H9 (cell line): ENCODE measurements around the gene SLC4A3. TPM values are rescaled to one million over a fixed set of nuclear protein-coding genes. Genes with fewer than 3 reads are reported as not detected.

Experiments
- DNase-seq: peaks from one replicate; pipeline ENCODE4 v3.0.0-alpha.2; 2017
- H2AFZ ChIP-seq: one replicate; pipeline ENCODE4 v1.6.1; 2013; ENCODE audit warnings: mild to moderate bottlenecking, low read length, control low read depth, moderate library complexity
- H2AK5ac ChIP-seq: 2 replicates; pipeline ENCODE4 v1.6.1; 2013; ENCODE audit warnings: low read length, control low read depth, mixed read lengths; ENCODE audit not compliant: insufficient read length
- H2BK120ac ChIP-seq: one replicate; pipeline ENCODE4 v1.6.1; 2013; ENCODE audit warnings: low read depth, mild to moderate bottlenecking, low read length, control low read depth, inconsistent platforms; ENCODE audit not compliant: poor library complexity, severe bottlenecking
- H2BK12ac ChIP-seq: 2 replicates; pipeline ENCODE4 v1.6.1; 2013; ENCODE audit warnings: low read length, control low read depth, mixed read lengths, low read depth; ENCODE audit not compliant: insufficient read length
- H2BK15ac ChIP-seq: 2 replicates; pipeline ENCODE4 v1.6.1; 2013; ENCODE audit warnings: low read depth, low read length, control low read depth
- H2BK20ac ChIP-seq: one replicate; pipeline ENCODE4 v1.6.1; 2013; ENCODE audit warnings: low read depth, mild to moderate bottlenecking, low read length, control low read depth, inconsistent platforms; ENCODE audit not compliant: poor library complexity, severe bottlenecking
- H2BK5ac ChIP-seq: 2 replicates; pipeline ENCODE4 v1.6.1; 2013; ENCODE audit warnings: low read length, control low read depth, mixed read lengths; ENCODE audit not compliant: insufficient read length
- H3K14ac ChIP-seq: 2 replicates; pipeline ENCODE4 v1.6.1; 2013; ENCODE audit warnings: low read length, control low read depth; ENCODE audit not compliant: insufficient read depth
- H3K18ac ChIP-seq: 2 replicates; pipeline ENCODE4 v1.6.1; 2013; ENCODE audit warnings: low read depth, mild to moderate bottlenecking, mixed read lengths, low read length, control low read depth; ENCODE audit not compliant: insufficient read length
- H3K23ac ChIP-seq: 2 replicates; pipeline ENCODE4 v1.6.1; 2013; ENCODE audit warnings: low read length, control low read depth, mixed read lengths, low read depth; ENCODE audit not compliant: insufficient read length
- H3K23me2 ChIP-seq: 2 replicates; pipeline ENCODE4 v1.6.1; 2013; ENCODE audit warnings: low read depth, mild to moderate bottlenecking, mixed read lengths, low read length, control low read depth; ENCODE audit not compliant: insufficient read length, poor library complexity, severe bottlenecking
- H3K27ac ChIP-seq: 2 replicates; pipeline ENCODE4 v1.5.1; 2013; ENCODE audit warnings: low read length, control low read depth, mixed read lengths, low read depth; ENCODE audit not compliant: insufficient read length
- H3K27me3 ChIP-seq: 2 replicates; pipeline ENCODE4 v1.6.1; 2013; ENCODE audit warnings: low read length, control low read depth, inconsistent platforms; ENCODE audit not compliant: insufficient read depth
- H3K4ac ChIP-seq: 2 replicates; pipeline ENCODE4 v1.6.1; 2013; ENCODE audit warnings: low read depth, mild to moderate bottlenecking, control low read depth, inconsistent platforms, low read length, moderate library complexity
- H3K4me1 ChIP-seq: 2 replicates; pipeline ENCODE4 v1.6.1; 2013; ENCODE audit warnings: low read length, control low read depth, inconsistent platforms; ENCODE audit not compliant: insufficient read depth
- H3K4me2 ChIP-seq: 2 replicates; pipeline ENCODE4 v1.6.1; 2013; ENCODE audit warnings: low read length, control low read depth, mixed read lengths; ENCODE audit not compliant: insufficient read length, insufficient read depth
- H3K56ac ChIP-seq: 2 replicates; pipeline ENCODE4 v1.6.1; 2013; ENCODE audit warnings: low read depth, mild to moderate bottlenecking, mixed read lengths, low read length, control low read depth; ENCODE audit not compliant: insufficient read length
- H3K79me1 ChIP-seq: 2 replicates; pipeline ENCODE4 v1.6.1; 2013; ENCODE audit warnings: low read depth, mild to moderate bottlenecking, moderate library complexity, low read length, control low read depth, inconsistent platforms; ENCODE audit not compliant: insufficient read depth, poor library complexity, severe bottlenecking
- H3K79me2 ChIP-seq: 2 replicates; pipeline ENCODE4 v1.6.1; 2013; ENCODE audit warnings: low read length, control low read depth, inconsistent platforms; ENCODE audit not compliant: insufficient read depth
- H3K9ac ChIP-seq: 2 replicates; pipeline ENCODE4 v1.6.1; 2013; ENCODE audit warnings: low read length, control low read depth, mixed read lengths; ENCODE audit not compliant: insufficient read length; ENCODE audit errors: extremely low read depth
- H3K9me3 ChIP-seq: one replicate; pipeline ENCODE4 v1.6.1; 2013; ENCODE audit warnings: low read depth, low read length, inconsistent platforms; ENCODE audit not compliant: control insufficient read depth
- H3T11ph ChIP-seq: one replicate; pipeline ENCODE4 v1.6.1; 2013; ENCODE audit warnings: mild to moderate bottlenecking, low read length, control low read depth, inconsistent platforms
- H4K20me1 ChIP-seq: one replicate; pipeline ENCODE4 v1.6.1; 2013; ENCODE audit not compliant: control insufficient read depth, insufficient read length, insufficient read depth
- H4K5ac ChIP-seq: 2 replicates; pipeline ENCODE4 v1.6.1; 2013; ENCODE audit warnings: low read depth, mild to moderate bottlenecking, mixed read lengths, low read length, control low read depth; ENCODE audit not compliant: insufficient read length
- H4K8ac ChIP-seq: replicated peaks from 2 replicates; pipeline ENCODE4 v1.6.1; 2013; ENCODE audit warnings: low read length, control low read depth, mixed read lengths, low read depth; ENCODE audit not compliant: insufficient read length
- H4K91ac ChIP-seq: 2 replicates; pipeline ENCODE4 v1.6.1; 2013; ENCODE audit warnings: low read depth, mild to moderate bottlenecking, moderate library complexity, mixed read lengths, low read length, control low read depth; ENCODE audit not compliant: insufficient read length
- H3K27ac Mint-ChIP-seq, 3 experiments: 2 replicates in 2 of 3; 3 replicates in 1 of 3; pipeline ENCODE4 v1.8.0; 2020 to 2021; ENCODE audit warnings: mixed read lengths in 3 of 3, mild to moderate bottlenecking in 1 of 3, moderate library complexity in 1 of 3
- H3K27me3 Mint-ChIP-seq: 2 replicates; pipeline ENCODE4 v1.8.0; 2021; ENCODE audit warnings: low read depth, mild to moderate bottlenecking, moderate library complexity, mixed read lengths
- H3K36me3 Mint-ChIP-seq, 3 experiments: 2 replicates in 2 of 3; 3 replicates in 1 of 3; pipeline ENCODE4 v1.8.0; 2020 to 2021; ENCODE audit warnings: low read depth in 3 of 3, mixed read lengths in 3 of 3; ENCODE audit not compliant: insufficient read depth in 1 of 3
- H3K4me1 Mint-ChIP-seq, 2 experiments: 2 replicates each; pipeline ENCODE4 v1.8.0; 2020; ENCODE audit warnings: mixed read lengths in 2 of 2
- H3K4me3 Mint-ChIP-seq, 2 experiments: 2 replicates in 1 of 2; 3 replicates in 1 of 2; pipeline ENCODE4 v1.8.0; 2020 to 2021; ENCODE audit warnings: mild to moderate bottlenecking in 2 of 2, mixed read lengths in 2 of 2, moderate library complexity in 1 of 2
- H3K9me3 Mint-ChIP-seq, 2 experiments: 2 replicates in 1 of 2; 3 replicates in 1 of 2; pipeline ENCODE4 v1.8.0; 2020; ENCODE audit warnings: mild to moderate bottlenecking in 2 of 2, mixed read lengths in 2 of 2, moderate library complexity in 1 of 2
- WGBS: extraction: QIAGEN DNeasy Blood & Tissue Kit; methylation state at CpG from one replicate; pipeline ENCODE4 v1.1.7; 2013; ENCODE audit warnings: missing lambda C conversion rate, low lambda C conversion rate, mixed read lengths; ENCODE audit not compliant: insufficient read length; ENCODE audit errors: extremely low coverage; 5-methylcytosine and 5-hydroxymethylcytosine counted together
- total RNA-seq: library from RNA; stranded (reverse); gene quantifications from 2 replicates; pipeline ENCODE4 v1.2.1, GENCODE V29; 2021
- TF ChIP-seq, protein P1 (sequence below): fragments of 200-600 bp; sonication (generic); conservative IDR thresholded peaks from 3 replicates; pipeline ENCODE4 v1.8.0; 2021; ENCODE audit warnings: antibody characterized with exemption, mild to moderate bottlenecking

SLC4A3 gene
- total RNA-seq, 1 experiment from 2014 or later: 11.1 TPM

DNA sequence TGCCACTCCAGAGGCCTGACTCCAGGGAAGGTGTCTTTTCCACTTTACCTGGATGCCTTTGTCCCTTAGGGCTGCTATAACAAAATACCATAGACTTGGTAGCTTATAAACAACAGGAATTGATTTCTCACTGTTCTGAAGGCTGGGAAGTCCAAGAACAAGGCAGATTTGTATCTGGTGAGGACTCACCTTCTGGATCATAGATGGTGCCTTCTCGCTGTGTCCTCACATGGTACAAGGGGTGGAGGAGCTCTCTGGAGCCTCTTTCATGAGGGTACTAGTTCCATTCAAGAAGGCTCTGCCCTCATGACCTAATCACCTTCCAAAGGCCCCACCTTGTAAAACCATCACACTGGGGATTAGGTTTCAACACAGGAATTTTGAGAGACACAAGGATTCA is 52.1 kb downstream of the SLC4A3 start:
- no peaks in the 10 kb centered on the region for H3K27me3 ChIP-seq
- H4K8ac ChIP-seq: no peak overlapping the region
- H3K27ac ChIP-seq: no peak overlapping the region
- H2AFZ ChIP-seq: no peak overlapping the region
- no peaks in the 10 kb centered on the region for H3K23me2 ChIP-seq
- peaks cover 12 to 20% of the 10 kb centered on the region in 2 experiments for H3K9me3 Mint-ChIP-seq
- H3K79me1 ChIP-seq: no peaks in the 10 kb centered on the region
- H4K5ac ChIP-seq: no peak overlapping the region
- H3K9me3 ChIP-seq: no peaks in the 10 kb centered on the region
- no peaks in the 10 kb centered on the region for H3K79me2 ChIP-seq
- no peak overlapping the region for H3K4me3 Mint-ChIP-seq
- no peak for DNase-seq
- no peak overlapping the region for H2BK12ac ChIP-seq
- no peak overlapping the region for H3K23ac ChIP-seq
- WGBS: no CpG with 5 or more reads among the region's 1 CpG
- no peak overlapping the region for H3K56ac ChIP-seq
- H3K4me2 ChIP-seq: no peak overlapping the region
- H3K4me1 Mint-ChIP-seq: peaks cover 7 to 15% of the 10 kb centered on the region in 2 experiments
- H3K27me3 Mint-ChIP-seq: peaks cover 8% of the 10 kb centered on the region
- peaks cover 2 to 22% (median 14%) of the 10 kb centered on the region in 3 experiments; a peak in 6 of 7 replicates for H3K36me3 Mint-ChIP-seq
- no peak overlapping the region for H3K4ac ChIP-seq
- TF ChIP-seq, protein P1, sequence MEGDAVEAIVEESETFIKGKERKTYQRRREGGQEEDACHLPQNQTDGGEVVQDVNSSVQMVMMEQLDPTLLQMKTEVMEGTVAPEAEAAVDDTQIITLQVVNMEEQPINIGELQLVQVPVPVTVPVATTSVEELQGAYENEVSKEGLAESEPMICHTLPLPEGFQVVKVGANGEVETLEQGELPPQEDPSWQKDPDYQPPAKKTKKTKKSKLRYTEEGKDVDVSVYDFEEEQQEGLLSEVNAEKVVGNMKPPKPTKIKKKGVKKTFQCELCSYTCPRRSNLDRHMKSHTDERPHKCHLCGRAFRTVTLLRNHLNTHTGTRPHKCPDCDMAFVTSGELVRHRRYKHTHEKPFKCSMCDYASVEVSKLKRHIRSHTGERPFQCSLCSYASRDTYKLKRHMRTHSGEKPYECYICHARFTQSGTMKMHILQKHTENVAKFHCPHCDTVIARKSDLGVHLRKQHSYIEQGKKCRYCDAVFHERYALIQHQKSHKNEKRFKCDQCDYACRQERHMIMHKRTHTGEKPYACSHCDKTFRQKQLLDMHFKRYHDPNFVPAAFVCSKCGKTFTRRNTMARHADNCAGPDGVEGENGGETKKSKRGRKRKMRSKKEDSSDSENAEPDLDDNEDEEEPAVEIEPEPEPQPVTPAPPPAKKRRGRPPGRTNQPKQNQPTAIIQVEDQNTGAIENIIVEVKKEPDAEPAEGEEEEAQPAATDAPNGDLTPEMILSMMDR: no peak
- H3K14ac ChIP-seq: no peak overlapping the region
- H3T11ph ChIP-seq: no peak overlapping the region
- H3K4me1 ChIP-seq: peaks cover under 1% of the 10 kb centered on the region; the same call in 1 of the 2 replicates
- H2BK15ac ChIP-seq: no peak overlapping the region
- H4K20me1 ChIP-seq: no peaks in the 10 kb centered on the region
- H2BK5ac ChIP-seq: no peak overlapping the region
- H2BK20ac ChIP-seq: no peak overlapping the region
- no peak overlapping the region for H2AK5ac ChIP-seq
- H4K91ac ChIP-seq: no peak overlapping the region
- no peak overlapping the region for H3K27ac Mint-ChIP-seq
- H3K9ac ChIP-seq: no peak overlapping the region
- H2BK120ac ChIP-seq: no peak overlapping the region
- H3K18ac ChIP-seq: no peak overlapping the region
